ENCODE results near the gene GAS1.

Gene GAS1

GRCh38 chr9:86901511-86901910 is 45.8 kb downstream of the GAS1 start:
- TF ChIP-seq, protein P1, sequence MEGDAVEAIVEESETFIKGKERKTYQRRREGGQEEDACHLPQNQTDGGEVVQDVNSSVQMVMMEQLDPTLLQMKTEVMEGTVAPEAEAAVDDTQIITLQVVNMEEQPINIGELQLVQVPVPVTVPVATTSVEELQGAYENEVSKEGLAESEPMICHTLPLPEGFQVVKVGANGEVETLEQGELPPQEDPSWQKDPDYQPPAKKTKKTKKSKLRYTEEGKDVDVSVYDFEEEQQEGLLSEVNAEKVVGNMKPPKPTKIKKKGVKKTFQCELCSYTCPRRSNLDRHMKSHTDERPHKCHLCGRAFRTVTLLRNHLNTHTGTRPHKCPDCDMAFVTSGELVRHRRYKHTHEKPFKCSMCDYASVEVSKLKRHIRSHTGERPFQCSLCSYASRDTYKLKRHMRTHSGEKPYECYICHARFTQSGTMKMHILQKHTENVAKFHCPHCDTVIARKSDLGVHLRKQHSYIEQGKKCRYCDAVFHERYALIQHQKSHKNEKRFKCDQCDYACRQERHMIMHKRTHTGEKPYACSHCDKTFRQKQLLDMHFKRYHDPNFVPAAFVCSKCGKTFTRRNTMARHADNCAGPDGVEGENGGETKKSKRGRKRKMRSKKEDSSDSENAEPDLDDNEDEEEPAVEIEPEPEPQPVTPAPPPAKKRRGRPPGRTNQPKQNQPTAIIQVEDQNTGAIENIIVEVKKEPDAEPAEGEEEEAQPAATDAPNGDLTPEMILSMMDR (IDR thresholded peaks at IDR 0.05; ENCODE audit: low read depth, low read length, missing control alignments) = no peak
- DNase-seq (ENCODE audit: low read depth) = no peak
- H3K4me3 ChIP-seq (ENCODE audit: low read depth, low read length) = no peak overlapping the region

All from GM12864 (cell line).